GM19468 (cell line): ENCODE measurements around the gene NTPCR.

ENCODE experiments used
- ATAC-seq: cut with Tn5 transposase; IDR thresholded peaks from one replicate; pipeline ENCODE4 v1.9.1; 2021; ENCODE audit warnings: mild to moderate bottlenecking, moderate library complexity, moderate number of reproducible peaks; ENCODE audit not compliant: unreplicated experiment; ENCODE audit errors: extremely low read depth

NTPCR gene

DNA sequence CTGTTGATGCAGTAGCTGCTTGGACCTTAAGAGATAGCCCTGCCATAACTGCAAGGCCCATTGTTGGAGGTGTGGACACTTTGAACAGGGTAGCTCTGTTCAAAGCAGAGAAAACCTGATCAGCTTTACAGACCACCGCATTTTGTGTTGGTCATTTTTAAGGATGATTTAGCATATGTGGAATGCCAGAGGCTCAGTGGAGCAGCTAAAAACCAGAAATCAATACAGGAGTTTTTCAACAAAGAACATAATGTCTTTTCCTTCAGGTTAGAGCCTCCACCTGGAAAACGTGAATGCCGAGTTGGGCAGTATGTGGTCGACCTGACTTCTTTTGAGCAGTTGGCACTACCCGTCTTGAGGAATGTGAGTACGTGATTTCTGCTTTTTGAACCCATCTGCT, 5.7 kb downstream of the NTPCR start:
- ATAC-seq: no peak

DNA sequence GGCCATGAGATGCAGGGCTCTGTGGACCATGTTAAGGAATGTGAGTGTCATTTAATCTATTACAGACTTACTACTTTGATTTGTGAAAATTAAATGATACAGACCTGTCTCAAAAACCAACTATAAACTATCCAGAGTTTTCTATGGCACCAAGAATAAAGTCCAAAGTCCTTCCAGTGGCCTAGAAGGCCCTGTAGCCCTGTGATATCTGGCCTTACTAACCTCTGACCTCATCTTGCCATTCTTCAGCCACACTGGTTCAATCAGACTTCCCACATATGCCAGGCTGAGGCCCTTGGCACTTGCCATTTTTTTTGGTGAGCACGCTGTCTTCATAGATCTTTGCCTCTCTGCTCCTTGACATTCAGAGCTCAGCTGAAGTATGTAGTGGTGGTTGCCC, 7.7 kb downstream of the NTPCR start:
- ATAC-seq: no peak

DNA sequence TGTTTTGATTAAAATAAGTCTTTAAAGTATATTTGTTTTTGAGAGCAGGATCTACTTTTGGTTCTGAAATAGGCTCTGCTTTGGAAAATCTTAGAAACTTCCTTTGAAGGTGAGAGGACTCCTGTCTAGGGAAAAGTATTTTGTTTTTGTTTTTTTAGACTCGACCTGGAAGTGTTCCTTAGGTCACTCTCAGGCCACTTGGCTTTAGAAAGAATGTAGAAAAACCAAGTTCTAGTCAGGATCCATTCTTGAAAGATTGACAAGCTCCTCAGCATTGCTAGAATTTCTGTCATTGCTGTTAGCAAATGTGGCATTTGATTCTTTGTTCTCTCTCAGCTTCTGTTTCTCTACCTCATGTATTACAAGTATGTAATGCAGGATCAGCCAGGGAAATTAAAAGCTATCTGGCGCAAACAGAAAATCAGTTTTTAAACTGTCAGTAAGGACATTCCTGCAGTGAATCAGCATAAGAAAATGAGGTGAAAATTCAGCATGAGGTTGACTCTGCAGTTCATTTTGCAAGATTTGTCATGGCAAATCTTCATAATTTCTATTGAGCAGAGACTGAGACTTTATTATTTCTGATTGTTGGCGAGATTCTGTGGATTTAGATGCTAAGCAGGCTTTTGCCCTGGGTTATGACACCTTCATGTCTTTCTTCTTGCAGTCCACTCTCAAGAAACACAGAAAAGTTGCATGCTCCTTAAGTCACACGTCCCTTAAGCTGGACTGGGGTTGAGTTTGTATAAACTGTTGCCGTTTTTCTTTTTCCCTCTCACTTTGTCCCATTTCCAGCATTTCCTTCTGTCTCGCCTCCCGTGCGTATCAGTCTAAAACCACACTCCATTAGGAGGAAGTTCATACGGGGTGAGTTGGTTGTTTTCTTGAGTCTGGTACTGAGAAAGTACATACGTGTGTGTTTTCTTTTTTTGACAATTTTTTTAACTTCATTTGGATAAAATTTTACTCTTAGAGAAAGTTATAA, 12.6 kb downstream of the NTPCR start:
- ATAC-seq: no peak

DNA sequence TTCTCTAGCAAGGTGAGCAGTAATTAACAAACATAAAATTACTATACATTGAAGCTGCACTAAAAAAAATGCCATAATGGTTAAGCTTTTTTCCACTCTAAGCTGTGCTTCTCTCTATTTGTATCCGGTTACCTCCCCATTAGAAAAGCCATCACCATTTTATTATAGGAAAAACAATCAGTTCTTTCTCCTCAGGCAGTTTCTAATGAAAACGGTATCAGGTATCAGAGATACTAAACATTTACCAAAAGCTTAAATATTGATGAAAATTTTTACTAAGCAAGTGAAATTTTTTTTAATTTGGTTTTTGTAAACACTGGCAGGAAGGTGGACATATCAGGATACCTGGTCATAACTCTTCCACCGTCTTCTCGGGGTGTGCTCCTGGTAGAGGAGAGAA, 14.2 kb downstream of the NTPCR start:
- ATAC-seq: no peak

DNA sequence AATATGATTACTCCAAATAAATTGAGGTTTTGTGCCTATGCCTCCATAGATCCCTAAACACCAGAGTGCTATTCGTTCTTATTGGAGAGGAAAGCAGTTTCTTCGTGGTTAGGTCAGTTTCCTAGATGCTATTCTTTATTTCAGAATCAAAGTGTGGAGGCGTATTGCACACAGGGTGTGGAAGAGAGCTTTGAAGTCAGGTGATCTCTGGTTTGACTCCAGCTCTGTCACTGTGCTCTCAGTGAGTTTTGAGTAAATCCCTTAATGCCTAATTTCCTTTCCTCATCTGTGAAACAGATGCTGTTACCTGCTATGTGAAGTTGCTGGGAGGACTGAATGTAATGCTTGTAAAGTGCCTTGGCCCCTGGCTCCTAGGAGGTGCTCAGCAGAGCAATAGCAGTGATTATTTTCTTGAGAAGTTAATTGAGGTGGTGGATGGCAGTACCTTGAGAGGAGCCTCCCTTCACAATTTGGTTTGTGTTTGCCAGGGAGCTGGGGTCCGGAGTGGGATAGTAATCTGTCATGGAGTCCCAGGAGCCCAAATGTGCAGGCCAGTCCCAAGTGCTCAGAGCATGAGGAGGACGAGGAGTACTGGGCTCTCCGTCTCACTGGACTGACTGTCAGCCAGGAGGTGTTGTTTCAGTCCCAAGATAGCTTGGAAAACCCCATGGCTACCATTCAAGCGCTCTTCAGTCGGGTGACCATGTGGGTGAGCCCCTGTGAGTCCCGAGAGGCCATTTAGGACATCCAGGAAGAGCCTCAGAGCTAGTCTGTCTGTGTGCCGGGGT, 14.9 kb downstream of the NTPCR start:
- no peak for ATAC-seq

DNA sequence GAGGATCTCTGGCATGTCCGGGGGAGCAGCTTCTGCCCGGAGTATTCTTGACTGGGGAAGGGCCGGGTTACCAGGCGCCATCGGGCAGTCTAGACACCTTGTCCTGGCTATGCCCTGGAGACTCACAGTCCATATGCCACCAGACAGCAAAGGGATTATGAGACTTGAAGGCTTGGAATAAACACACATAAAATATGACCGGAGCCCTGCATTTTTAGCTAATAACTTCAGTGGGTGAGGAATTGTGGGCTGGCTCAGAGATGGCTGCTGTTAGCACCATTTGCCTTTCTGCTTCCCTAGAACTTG, 15.5 kb downstream of the NTPCR start:
- ATAC-seq: no peak

DNA sequence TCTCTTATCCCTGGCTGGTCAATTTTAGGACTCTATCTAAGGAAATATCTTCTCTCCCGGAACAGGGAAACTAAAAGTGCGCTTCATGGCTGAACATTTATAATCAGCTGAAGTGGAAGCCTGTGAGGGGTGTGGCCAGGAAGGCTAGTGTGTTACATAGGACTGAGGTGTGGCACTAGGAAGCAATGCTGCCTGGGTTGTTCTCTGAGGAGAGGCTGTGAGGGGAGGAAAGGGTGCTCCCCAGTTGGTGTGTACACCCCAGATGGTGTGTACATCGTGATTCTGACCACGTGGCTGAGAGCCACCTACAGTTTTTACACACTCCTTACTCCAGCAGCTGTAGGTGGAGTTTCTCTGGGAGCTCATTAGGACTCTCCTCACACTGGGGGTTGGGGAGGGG, 16.3 kb downstream of the NTPCR start:
- no peak for ATAC-seq

DNA sequence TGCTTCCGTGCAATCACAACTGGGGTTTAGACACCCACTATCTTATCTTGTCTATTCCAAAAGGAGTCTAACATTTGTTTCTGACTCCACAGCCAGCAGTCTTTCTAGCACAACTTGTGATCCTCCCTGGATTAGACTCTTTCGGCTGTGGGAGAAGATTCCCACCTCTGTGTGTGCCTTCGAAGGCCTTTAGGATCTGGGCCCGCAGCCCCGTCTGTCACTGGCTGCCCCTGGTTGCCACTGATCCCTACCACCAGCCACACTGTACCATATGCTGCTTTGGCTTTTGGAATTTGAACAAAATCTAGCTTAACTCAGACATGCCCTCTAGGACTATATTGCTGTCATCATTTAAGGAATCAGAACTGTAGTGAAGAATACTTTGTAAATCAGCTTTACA, 18.0 kb downstream of the NTPCR start:
- ATAC-seq: no peak

DNA sequence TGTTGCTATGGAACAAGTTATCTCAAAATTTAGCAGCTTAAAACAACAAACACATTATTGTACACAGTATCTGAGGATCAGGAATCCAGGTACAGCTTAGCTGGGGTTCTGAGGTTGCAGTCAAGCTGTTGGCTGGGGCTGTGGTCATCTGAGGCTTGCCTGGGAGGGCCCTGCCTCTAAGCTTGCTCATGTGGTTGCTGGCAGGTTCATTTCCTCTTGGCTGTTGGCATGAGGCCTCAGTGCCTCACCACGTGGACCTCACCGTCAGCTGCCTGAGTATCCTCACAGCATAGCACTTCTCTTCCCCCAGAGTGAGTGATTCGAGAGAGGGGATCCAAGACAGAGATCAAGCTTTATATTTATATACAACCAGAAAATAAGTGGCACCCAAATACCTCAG, 18.6 kb downstream of the NTPCR start:
- ATAC-seq: no peak

DNA sequence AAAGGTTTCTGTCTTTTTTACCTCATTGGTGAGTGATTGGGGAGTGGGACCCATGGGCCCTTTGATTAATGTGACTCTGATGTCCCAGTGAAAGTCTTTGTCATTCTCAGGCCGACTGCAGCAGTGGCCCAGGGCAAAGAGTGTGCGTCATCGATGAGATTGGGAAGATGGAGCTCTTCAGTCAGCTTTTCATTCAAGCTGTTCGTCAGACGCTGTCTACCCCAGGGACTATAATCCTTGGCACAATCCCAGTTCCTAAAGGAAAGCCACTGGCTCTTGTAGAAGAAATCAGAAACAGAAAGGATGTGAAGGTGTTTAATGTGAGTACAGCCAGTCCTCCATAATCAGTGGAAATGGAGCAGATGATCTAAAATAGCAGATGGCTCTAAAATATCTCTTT, 19.4 kb downstream of the NTPCR start:
- no peak for ATAC-seq

DNA sequence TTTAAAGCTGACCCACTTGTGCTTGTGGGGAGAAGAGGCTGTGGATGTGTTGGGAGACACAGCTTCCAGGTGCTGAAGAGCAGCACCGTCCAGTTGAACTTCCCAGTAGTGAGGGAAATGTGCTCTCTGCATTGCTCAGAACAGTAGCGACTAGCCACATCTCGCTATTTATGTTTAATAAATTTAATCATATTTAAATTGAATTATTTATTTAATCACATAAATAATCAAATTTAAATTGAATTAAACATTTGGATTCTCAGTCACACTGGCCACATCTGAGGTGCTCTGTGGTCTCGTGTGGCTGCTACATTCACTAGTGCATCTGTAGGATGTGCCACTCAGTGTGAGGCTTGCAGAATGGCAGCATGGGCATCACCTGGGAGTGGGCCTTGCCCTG, 20.1 kb downstream of the NTPCR start:
- ATAC-seq: no peak

DNA sequence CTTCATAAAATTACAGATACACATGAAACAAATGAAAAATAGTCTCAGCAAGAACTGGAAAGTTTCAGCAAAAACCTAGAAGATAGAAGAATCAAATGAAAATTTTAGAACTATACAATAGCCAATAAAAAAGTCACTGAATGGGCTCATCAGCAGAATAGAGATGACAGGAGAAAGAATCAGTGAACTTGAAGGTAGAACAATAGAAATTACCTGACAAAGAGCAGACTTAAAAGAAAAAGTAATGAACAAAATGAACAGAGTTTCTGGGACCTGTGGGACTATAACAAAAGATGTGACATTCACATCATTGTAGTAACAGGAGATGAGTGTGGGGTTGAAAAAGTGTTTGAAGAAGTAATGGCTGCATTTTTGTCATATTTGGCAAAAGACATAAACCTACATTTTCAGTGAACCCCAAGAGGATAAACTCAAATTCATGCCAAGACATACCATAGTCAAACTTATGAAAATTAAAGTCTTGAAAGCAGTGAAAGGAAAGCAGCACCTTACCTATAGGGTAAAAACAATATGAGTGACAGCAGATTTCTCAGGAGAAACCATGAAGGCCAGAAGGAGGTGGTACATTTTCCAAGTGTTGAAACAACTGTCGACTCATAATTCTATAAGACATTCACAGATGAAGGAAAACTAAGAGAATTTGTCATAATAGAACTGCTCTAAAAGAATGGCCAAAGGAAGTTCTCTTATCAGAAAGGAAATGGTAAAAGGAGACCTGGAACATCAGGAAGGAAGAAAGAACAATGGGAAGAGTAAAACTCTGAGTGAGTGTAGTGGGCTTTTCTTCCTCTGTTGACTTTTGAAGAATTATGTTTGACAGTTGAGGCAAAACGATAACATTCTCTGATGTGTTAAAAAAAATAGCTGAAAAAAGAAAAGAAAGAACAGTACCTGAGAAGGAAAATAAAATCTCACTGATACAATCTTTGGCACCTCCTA, 23.5 kb downstream of the NTPCR start:
- no peak for ATAC-seq

DNA sequence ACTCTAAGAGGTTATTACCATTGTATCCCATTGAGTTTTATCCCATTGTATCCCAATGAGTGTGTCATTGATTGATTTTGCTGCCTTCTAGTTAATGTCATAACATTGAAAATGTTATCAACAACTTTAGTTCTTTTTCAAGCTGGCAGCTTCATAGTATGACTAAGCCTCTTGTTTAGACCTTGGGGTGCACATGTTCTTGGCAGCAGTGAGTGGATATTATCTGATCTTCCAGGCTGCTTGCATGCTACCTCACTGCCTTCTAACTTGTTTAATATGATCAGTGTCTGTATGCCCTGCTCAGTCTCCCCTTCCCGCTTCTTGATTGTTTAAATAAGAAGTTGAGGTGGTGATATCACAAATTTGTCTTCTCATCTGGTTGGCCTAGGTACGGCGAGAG, 24.6 kb downstream of the NTPCR start:
- no peak for ATAC-seq

DNA sequence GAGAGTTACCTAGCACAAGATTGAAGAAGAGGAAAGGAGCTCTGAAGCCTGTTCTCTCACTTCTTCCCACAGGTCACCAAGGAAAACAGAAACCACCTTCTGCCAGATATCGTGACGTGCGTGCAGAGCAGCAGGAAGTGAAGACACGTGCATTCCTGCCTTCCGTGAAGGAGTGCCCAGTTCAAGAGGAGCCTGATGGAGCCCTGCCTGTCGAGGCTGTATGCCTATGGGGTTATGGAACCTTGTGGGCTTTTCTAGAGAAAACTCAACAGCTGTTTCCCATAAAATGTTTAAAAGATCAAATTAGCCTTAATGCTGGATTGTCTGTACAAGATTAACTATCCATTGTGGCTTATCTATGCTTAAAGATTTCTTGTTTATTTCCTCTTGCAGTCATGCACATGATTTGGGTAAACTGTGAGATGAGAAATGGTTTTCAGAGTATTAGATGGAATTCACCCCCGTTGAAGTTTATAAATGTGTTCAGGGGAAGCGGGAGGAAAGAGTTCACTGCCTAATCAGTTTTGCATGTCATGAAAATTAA, 27.8 kb downstream of the NTPCR start:
- ATAC-seq: no peak

DNA sequence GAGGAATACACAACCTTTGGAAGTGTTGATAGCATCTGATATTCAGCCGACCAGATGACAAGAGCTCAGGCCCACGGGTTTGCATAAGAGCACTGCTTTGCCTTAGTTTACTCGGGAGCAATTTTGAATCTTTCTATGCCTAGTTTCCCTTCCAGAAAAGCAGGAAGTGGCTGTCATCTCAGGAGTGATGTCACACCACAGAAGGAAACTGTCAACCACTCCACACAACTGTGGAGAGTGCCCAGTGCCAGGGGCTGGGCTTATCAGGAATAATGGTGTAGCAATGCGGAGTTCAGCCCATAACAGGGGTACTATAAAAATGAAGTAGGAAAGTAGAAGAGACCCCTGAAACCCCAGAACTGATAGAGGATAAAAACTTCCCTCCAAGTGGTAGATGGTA, 28.4 kb downstream of the NTPCR start:
- no peak for ATAC-seq

DNA sequence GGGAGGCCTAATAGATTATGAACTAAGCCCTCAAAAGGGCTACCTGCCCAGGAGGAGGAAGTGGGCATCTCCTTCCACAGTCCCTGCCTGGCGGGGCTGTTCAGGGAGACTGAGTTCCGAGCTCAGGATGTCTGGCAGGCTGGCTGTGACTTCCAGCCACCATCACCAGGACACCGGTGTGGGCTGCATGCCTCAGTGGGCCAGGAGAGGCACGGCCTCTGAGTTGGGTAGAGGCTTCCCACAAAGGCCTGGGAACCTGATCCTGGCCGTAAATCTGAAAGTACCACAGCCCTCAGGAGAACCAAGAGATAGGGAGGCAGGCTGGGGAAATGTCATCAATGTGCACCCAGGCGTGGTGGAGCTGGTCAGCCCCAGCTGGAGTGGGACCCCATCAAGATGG, 29.1 kb downstream of the NTPCR start:
- no peak for ATAC-seq

DNA sequence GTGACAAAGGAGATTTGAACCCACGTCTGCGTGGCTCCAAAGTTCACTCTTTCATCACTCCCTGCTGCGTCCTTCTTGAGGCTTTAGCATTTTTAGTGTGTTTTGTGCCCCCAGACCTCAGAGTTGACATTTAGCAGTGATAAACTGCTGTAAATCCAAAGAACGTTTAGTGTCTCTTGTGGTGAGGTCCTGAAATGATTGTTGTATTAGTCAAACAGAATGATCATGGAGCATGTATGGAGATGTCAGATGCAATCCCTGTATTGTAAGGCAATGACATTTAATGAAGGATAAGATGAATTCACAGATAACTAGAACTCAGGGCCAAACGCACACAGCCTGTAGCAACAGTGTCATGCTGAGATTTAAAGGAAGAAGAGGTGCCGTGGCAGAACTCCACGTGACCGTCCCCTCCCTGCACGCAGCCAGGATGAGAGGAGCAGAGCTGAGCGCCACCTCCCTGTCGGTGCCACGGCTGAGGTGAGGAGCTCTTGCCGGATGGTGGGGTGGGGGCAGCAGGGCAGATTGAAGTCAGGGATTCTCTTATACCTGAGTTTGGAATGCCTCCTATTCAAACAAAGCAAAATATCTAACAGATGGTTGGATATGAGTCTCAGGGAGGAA, 30.1 kb downstream of the NTPCR start:
- ATAC-seq: no peak

DNA sequence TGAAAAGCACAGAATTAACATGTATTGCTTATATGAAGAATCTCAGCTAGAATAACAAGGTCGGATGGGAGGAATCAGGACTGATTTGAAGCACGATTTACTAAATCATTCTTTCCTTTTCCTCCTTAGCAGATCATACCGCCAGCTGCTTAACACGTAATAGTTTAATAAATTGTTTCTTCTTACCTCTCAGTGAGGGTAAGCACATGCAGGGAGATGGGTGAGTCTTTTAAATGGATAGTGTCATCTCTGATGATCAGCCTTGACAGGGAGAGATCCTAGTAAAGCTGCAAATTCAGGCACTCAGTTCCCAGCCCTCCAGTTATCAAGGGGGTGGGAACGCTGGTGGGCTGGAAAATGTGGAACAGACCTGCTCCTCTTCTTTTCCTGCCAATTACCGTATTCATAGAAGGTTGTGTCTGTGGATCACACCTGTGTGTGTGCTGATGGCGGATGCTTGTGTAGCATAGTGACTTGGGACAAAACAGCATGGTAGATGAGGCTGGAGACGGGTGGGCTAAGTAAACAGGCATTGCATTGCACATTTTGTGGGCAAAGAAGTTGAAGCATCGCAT, 30.7 kb downstream of the NTPCR start:
- ATAC-seq: no peak

DNA sequence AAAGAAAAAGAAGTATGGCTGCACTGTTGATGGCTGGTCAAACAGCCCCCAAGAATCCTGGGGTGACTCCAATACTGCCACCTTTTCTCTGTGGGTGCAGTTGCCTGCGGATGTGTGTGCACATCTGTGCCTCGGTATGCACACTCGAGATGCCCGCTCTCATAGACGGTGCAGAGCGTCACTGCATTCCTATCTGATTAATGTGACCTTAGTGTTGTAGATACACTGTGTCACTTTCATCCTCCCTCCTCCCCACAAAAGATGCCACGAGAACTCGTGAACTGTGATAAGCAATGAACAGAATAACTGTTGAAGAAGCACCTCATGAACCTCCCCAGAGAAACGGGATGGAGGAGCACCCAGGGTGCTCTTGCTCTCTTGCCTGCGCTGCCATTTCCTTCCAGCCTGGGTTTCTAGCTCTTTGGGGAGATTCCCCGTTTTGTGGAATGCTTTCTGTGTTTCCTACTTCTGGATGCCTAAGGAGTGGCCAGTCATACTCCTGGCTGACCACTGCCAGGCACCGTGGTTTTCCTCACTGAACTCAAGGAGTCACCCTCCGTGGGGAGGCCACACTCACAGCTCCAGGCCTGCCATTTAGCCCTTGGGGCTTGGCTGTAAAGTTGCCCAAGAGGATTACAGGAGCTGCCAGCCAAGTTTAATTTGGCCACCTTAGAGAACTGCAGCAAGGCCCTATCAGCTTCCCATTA, 32.0 kb downstream of the NTPCR start:
- no peak for ATAC-seq
